GM12864 (cell line): ENCODE results near the gene TTC13.

Source experiments
- DNase-seq: peaks from one replicate; pipeline ENCODE4 v3.0.0-alpha.2; 2011; ENCODE audit warnings: low read depth
- H3K4me3 ChIP-seq: 2 replicates; pipeline ENCODE4 v1.5.1; 2011; ENCODE audit warnings: mild to moderate bottlenecking, low read depth, low read length, control low read depth
- TF ChIP-seq, protein P1 (sequence below): IDR thresholded peaks from 2 replicates; pipeline ENCODE4 v1.5.1; 2011; ENCODE audit warnings: low read depth, mild to moderate bottlenecking, moderate library complexity, low read length, control low read depth, inconsistent platforms; ENCODE audit errors: missing control alignments

TTC13 gene

DNA sequence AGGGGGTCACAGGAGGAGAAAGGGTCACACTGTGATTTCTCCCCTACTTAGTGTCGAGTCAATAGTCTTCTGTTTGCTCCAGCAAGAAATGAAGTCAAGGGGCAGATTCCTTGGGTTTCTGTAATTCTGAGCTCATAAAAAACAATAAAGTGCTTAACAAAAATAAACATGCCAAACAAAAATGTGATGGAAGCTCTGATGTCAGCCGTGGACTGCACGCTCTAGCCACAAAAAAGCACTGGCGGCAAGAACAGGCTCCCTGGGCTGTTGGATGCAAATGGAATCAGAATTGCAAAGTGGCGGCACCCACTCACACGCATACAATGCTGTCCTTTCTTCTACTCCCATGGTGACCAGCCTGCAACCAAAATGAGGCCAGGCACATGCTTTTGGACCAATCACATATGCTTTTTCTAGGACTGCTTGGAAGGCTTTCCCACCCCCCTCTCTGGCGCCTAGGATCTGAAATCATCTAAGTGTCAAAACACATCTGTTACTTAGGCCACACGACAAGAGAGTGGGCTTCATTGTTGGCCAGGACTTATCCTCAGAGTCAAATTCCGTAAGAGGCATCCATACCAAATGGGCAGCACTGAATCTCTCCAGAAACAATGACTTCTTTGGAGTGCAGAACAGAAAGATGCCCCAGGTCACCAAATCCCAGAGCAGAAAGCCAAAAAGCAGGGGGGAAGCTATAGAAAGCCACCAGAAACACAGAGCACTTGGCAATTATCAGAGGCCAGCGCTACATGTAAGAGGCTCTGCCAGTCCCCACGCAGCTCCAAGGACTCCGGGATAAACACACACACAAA lies 119.5 kb downstream of the TTC13 start:
- no peak overlapping the region for H3K4me3 ChIP-seq
- TF ChIP-seq, protein P1, sequence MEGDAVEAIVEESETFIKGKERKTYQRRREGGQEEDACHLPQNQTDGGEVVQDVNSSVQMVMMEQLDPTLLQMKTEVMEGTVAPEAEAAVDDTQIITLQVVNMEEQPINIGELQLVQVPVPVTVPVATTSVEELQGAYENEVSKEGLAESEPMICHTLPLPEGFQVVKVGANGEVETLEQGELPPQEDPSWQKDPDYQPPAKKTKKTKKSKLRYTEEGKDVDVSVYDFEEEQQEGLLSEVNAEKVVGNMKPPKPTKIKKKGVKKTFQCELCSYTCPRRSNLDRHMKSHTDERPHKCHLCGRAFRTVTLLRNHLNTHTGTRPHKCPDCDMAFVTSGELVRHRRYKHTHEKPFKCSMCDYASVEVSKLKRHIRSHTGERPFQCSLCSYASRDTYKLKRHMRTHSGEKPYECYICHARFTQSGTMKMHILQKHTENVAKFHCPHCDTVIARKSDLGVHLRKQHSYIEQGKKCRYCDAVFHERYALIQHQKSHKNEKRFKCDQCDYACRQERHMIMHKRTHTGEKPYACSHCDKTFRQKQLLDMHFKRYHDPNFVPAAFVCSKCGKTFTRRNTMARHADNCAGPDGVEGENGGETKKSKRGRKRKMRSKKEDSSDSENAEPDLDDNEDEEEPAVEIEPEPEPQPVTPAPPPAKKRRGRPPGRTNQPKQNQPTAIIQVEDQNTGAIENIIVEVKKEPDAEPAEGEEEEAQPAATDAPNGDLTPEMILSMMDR: no peak
- no peak for DNase-seq

DNA sequence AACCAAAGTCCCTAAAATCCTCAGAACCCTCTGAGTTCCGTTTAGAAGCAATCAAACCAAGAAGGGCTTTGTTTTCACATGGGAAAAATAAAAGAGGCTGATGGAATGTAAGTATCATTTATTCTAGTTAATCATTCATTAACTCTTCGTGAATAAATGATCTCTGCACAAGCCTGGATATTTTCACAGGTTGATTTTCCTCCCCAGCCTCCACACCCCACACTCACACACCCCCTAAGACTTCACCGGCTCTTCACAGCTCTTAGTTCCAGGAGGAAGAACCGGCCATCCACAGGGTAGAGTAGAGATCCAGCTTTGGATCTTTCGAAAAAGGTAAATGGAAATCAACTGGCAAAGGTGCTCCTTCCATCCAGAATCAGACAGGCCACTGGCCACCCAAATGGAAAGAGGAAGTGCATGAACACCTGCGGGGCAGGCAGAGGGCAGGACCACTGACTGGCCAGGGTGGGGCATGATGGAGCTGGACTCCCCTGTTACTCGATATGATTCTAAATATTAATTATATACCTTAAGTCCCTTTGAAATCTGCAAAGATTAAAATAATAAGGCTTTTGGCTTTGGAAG lies 120.3 kb downstream of the TTC13 start:
- no peak for DNase-seq
- H3K4me3 ChIP-seq: no peak overlapping the region
- TF ChIP-seq, protein P1: no peak

DNA sequence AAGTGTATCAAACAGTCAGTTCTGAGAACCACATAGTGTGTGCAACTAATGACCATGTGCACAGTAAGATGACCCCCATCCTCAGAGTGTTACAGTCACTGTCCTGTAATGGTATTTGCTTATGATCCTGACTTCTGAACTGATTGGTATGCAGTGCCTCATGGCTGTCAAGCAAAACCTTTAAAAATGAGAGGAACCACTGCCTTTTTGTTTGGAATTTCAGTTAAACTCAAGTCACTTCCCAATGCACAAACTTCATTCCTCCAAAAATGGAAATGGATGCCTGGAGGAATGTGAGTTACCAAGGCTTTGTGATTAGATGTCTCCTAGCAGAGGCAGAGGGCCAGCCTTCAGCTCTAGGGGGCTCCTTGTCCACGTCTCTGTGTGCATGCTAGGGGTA lies 120.8 kb downstream of the TTC13 start:
- H3K4me3 ChIP-seq: no peak overlapping the region
- no peak for DNase-seq
- TF ChIP-seq, protein P1: no peak

DNA sequence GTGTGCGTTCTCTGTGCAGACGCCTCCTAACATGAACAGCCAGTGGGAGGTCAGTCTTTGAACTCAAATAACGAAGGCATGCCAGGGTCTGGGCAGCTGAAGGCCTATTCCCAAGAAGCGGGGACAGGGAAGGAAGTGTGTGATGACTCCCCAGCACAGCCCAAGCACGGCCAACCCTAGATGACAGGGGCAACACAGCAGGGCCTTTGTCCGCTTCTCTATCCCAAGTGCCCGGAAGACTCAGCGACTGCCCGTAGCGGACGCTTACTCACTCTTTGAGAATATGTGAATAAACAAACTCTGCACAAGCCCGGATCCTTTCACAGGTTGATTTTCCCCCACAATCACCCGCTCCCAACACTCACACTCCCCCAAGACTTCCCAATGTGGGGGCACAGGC lies 121.6 kb downstream of the TTC13 start:
- no peak for DNase-seq
- TF ChIP-seq, protein P1: no peak
- H3K4me3 ChIP-seq: no peak overlapping the region
